ENCODE data around the gene C2CD3.
"Not testable (repeated sequence)": the region's sequence is repeated elsewhere in the genome, so short reads cannot be mapped to it uniquely, and the experiment has no call there.

Gene C2CD3

DNA sequence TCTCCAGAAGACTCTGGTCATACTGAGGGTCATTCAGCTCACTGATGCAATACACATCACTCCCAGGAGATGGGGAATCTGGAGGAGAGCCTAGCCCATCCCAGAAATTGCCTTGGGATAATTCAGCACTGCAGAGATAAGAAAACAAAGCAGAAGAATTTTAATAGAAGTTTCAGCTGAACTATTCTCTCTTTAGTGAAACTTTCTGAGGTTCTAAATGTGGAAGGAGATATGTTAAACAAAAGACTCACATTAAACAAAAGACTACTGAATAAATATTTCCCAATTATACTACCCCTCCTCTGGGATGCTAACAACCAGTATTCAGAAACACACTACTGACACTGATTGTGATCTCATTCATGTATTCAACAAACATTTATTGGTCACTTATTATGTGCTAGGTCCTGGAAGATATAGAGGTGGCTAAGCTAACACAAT lies 47.8 kb downstream of the C2CD3 start:
- in situ Hi-C loops (cut with MboI; ENCODE audit: low sequenced_read_pairs) = no loop called here

DNA sequence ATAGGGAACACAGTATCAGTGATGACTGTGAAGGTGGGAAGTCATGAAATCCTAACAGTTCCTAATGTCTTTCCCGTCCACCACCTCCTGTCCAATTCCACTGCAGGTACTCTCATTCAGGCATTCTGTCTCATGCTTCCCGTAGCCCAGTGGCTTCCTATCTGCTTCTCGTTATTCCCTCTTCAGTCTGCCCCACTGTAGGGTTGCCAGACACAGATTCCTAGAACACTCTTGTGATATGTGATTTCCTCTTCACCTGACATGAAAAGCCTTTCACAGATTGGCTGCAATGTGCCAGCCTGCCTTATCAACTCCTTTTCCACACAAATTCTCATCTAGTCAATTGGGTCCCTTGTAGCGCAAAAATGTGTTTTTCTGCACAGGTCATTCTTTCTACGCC lies 49.0 kb downstream of the C2CD3 start:
- in situ Hi-C loops (cut with MboI; ENCODE audit: low sequenced_read_pairs) = no loop called here

DNA sequence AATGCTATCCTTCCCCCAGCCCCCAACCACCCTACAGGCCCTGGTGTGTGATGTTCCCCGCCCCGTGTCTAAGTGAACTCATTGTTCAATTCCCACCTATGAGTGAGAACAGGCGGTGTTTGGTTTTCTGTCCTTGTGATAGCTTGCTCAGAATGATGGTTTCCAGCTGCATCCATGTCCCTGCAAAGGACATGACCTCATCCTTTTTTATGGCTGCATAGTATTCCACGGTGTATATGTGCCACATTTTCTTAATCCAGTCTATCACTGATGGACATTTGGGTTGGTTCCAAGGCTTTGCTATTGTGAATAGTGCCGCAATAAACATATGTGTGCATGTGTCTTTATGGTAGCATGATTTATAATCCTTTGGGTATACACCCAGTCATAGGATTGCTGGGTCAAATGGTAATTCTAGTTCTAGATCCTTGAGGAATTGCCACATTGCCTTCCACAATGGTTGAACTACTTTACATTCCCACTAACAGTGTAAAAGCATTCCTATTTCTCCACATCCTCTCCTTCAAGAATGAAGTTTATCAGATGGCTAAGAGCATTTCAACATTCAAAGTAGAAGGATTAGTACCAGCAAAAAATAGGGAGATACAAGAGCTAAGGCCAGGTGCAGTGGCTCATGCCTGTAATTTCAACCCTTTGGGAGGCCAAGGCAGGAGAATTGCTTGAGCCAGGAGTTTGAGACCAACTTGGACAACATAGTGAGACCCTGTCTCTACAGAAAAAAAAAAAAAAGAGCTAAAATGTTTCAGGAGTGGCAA lies 50.4 kb downstream of the C2CD3 start:
- in situ Hi-C loops (cut with MboI; ENCODE audit: low sequenced_read_pairs) = not testable (repeated sequence)

DNA sequence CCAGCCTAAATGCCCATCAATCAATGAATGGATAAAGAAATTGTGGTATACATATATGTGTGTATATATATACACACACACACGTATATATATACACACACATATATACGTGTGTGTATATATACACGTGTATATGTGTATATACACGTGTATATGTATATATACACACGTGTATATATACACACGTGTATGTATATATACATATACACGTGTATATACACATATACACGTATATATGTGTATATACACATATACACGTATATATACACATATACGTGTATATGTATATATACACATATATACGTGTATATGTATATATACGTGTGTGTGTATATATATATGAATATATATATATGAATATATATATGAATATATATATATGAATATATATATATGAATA lies 54.1 kb downstream of the C2CD3 start:
- in situ Hi-C loops (cut with MboI; ENCODE audit: low sequenced_read_pairs) = no loop called here

DNA sequence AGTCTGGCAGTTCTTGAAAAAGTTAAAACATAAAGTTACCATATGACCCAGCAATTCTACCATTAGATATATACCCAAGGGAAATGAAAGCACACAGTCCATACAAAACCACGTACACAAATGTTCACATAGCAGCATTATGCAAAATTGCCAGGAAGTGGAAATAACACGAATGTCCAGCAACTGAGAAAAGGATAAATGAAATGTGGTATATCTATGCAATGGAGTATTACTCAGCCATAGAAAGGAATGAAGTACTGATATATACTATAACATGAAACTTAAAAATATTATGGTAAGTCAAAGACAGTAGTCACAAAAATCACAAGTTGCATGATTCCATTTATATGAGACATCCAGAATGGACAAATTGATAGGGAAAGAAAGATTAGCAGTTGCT lies 57.9 kb downstream of the C2CD3 start:
- in situ Hi-C loops (cut with MboI; ENCODE audit: low sequenced_read_pairs) = no loop called here

DNA sequence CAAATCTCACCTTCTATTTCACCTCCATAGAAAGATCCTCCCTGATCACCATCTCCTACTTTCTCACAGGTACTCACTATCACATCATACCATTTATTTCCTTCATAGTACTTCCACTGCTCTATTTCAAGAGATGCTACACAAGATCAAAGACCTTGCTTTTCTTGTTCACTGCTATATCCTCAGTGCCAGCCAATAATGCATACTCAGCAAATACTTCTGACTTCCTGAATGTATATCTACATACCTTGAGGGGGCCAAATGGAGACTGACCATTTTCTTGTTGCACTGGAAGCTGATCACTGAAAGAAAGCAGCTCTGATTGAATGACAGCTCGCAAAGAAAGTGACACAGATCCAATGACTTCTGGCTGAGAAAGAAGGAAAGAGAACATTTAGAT lies 64.7 kb downstream of the C2CD3 start:
- in situ Hi-C loops (cut with MboI; ENCODE audit: low sequenced_read_pairs) = no loop called here

DNA sequence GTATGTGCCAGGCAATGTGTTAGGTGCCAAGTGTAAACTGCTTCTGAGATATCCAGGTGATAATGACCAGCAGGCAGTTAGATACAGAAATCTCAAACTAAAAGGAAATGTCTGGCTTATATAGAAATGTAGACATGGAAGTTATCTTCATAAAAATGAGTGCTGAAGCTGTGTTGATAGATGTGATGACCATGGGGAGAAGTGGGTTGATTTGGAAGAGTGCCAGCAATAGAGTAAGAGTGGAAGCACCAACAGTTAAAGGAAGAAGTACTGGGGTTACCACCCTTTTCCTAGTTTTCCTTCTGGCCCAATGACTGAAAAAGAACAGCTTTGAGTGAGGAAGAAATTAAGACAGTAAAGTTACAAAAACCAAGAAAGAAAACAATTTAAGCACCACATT lies 68.5 kb downstream of the C2CD3 start:
- in situ Hi-C loops (cut with MboI; ENCODE audit: low sequenced_read_pairs) = no loop called here

DNA sequence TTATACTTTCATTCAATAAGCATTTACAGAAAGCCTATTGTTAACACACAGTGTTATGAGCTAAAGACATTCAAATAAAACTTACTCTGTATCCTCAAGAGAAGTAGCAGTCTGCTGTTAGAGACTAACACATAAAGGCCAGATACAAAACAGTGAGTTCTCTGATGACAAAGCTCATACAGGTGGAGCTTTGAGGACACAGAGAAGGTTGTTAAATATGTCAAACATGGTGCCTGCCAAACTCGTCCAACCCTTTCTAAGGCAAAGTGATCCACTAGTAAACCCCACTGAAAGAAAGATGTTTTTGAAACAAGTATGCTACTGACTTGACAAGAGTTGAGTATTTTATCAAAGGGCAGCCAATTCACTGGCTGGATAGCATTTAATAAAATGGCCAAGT lies 70.1 kb downstream of the C2CD3 start:
- in situ Hi-C loops (cut with MboI; ENCODE audit: low sequenced_read_pairs) = no loop called here

DNA sequence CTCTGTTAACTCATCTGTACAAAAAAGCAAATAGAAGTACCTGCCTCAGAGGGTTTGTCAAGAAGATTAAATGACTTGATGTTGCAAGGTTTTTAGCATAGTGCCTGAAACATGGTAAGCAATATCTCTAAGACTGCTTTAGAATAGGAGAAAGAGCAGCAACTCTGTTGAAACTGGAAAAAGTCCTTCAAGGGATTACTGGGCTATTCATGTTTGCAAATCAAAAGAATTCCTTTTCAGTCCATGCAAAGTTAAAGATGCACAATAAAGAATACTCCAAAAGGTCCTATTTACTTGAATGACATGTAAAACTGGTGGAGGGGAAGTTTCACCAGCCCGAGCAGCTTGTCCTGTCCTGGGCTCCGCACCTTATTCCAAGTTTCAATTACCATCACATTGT lies 70.6 kb downstream of the C2CD3 start:
- in situ Hi-C loops (cut with MboI; ENCODE audit: low sequenced_read_pairs) = no loop called here

DNA sequence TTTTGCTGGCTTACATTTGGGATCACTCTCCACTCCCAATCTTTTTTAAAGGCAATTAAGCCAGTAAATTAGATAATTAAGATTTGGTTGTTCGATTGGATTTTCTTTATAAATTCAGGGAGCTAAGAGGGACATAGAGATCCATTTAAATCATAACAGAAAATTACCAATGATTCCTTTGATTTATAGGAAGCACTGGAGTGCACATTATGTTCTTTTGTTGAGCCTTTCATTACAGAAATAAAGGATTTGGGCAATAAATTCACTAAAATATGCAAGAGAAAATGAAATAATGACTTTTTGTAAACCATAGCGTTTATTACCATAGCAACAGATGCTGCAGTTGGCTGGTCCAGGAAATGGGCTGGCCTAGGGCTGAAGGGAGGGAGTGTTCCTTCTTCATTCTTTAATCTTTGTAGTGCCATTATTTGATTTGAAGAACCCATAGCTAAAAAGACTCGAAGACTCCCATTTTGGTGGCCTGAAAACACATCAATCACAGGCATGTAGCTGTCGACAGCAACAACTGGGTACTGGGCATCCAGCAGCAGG lies 73.0 kb downstream of the C2CD3 start:
- in situ Hi-C loops (cut with MboI; ENCODE audit: low sequenced_read_pairs) = no loop called here

DNA sequence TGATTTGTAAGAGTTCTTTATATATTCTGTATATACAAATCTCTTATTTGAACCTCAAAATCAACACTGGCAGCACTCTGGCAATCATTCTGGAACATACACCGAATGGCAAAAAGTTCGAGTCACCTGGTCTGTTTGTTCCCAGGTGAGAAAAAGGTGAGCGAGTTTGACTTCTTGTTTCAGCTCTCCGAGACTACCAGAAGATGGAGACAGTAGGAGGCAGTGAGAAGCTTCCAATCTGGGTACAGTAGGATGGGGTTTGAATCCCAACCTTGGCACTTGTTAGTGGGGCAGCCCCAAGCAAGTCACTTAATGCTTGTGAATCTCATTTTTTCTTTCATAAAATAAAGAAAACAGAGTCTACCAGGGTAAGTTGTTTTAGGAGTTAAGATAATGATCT lies 76.4 kb downstream of the C2CD3 start:
- in situ Hi-C loops (cut with MboI; ENCODE audit: low sequenced_read_pairs) = no loop called here

DNA sequence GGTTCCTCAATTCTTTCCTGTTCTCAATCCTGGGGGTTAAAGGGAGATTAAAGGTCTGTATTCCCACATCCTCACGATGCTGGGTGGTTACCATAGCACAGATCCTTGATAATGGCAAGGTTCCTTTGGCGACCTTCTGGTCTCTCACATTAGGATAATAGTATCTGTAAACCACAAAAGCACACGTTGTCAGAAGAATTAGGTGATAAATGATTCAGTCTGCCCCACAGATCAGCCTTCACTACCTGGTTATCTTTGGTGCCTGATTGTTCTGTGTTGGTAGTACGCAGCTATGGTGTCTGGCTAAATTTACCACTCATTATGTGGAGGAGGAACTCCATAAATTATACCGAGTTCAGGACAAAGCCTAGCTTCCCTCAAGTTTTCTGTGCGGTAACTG lies 78.4 kb downstream of the C2CD3 start:
- in situ Hi-C loops (cut with MboI; ENCODE audit: low sequenced_read_pairs) = no loop called here

DNA sequence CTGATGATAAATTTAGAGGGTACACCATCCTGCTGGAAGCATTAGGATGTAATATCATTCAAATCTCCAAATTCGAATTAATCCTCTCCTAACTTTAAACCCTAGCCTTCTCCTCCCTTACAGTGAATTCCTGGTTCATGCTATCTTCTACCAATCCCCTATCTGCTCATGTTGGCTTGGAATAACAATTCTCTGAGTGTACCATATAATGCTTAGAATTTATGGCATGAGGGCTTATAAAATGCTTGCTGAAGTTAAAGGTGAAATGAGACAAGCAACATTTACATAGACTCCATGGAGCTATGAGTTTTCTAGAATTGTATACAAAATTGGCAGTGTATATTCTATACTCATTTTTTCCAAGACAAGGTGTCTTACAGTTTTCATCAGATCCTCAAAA lies 79.3 kb downstream of the C2CD3 start:
- in situ Hi-C loops (cut with MboI; ENCODE audit: low sequenced_read_pairs) = no loop called here

DNA sequence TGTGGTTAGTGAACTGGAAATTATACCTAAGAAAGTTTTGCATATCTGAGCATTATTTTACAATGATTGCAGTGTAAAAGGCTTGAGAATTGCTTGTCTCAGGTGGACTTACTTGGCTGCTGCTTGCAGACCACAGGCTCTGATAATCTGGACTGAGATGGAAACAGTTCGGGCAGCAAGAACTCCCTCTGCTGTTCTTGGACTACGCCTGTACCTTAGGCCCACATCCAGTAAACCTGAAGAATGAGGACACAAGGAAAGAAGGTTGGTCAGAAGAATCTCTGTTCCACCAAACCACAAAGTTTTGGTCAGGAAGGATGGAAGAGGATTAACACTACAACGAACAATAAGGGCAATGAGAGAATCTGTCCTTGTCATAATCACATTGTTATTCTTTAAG lies 80.1 kb downstream of the C2CD3 start:
- in situ Hi-C loops (cut with MboI; ENCODE audit: low sequenced_read_pairs) = no loop called here

DNA sequence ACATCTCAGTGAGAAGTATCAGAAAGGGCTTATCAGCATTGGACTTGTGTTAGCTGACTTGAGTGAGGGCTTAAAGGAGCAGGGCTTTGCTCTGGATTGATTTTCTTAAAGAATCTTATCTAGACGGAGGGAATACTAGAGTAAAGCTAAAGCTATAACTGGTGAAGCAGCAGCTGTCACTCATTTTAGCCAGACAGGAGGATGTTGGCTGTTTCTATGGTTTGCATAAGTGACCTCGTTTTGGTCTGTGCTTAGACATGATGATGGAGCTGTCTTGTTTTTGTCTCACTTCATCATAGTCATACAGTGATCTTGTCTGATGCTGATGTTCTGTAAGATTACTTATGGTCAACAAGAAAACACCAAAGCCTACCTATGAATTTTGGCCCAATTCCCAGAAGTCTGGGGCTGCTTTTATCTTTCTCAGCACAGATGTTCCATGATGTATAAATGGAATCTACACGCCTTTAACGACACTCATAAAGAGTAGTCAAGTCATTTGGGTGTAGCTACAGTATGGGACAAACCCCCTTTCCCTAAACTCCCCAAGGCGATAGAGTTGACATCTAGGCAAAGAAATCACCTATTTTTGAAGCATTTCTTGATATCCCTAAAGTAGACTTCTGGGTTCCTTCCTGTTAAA lies 84.4 kb downstream of the C2CD3 start:
- in situ Hi-C loops (cut with MboI; ENCODE audit: low sequenced_read_pairs) = no loop called here

DNA sequence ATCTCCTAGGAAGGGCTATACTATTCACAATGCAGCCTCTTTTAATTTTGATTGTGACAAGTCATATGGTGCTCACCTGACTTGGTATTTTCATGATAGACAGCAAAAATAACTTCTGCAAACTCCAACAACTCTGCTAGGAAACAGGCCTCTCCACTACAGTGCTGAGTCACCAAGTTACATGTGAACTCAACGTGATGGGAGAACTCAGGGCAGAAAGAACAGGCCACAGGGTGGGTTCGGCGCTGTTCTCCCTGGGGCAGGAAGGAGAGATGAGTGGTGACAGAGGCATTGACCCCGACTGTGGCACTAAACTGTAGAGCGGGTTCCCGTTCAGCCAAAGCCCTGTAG lies 85.3 kb downstream of the C2CD3 start:
- in situ Hi-C loops (cut with MboI; ENCODE audit: low sequenced_read_pairs) = no loop called here

DNA sequence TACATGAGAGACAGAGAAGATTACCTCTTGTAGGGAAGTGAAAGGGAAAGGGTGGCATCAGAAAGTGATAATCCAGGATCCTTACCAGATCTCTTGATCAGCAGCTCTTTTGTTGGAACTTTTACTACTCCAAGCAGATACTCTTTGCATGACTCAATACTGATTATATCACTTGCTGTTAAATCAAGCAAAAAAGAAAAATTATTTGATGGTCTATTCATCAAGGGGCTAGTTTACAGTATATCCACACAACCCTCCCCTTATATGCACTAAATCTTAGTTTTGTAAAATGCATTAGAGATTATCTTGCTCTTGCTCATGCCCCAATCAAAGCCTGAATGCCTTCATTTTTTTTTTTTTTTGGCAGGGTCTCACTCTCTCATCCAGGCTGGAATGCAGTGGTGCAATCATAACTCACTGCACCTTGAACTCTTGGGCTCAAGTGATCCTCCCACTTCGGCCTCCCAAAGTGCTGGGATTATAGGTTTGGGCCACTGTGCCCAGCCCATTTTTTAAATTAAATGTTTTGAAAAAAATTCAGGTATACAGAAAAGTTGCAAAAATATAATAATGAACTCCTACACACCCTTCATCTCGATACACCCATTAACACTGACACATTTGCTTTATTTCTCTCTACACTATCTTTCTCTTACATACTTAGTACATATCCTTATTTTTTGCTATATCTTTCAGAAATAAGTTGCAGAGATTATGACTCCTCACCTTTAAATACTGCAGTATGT lies 85.8 kb downstream of the C2CD3 start:
- in situ Hi-C loops (cut with MboI; ENCODE audit: low sequenced_read_pairs) = no loop called here

DNA sequence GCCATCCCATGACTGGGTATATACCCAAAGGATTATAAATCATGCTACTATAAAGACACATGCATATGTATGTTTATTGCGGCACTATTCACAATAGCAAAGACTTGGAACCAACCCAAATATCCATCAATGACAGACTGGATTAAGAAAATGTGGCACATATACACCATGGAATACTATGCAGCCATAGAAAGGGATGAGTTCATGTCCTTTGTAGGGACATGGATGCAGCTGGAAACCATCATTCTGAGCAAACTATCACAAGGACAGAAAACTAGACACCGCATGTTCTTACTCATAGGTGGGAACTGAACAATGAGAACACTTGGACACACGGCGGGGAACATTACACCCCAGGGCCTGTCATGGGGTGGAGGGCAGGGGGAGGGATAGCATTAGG lies 86.9 kb downstream of the C2CD3 start:
- in situ Hi-C loops (cut with MboI; ENCODE audit: low sequenced_read_pairs) = not testable (repeated sequence)

DNA sequence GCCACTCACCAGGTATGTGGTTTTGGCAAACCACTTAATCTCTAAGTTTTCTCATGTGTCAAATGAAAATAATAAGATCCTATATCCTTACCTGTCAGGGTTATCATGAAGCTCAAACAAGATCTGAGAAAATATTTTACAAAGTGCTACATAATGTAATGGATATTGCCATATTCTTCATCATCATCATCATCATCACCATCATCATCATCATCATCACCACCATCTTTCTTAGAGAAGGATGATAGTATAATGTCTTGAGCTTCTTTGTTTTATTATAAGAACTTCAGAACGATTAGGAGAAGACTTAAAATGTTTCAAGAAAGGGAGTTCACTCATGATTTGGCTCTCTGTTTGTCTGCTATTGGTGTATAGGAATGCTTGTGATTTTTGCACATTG lies 89.4 kb downstream of the C2CD3 start:
- in situ Hi-C loops (cut with MboI; ENCODE audit: low sequenced_read_pairs) = no loop called here

DNA sequence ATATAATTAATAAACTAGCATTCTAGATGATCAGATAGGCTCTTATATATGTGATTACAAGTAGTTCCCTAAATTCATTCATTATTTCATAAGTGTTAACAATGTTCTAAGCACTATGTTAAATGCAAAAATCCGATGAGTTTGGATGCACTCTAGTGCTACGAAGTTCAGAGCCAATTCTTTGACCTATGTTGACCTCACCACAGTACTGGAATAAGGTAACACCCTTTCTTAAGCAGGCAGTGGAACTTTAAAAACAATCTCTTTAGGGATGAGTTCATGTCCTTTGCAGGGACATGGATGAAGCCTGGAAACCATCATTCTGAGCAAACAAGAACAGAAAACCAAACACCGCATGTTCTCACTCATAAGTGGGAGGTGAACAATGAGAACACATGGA lies 93.6 kb downstream of the C2CD3 start:
- in situ Hi-C loops (cut with MboI; ENCODE audit: low sequenced_read_pairs) = no loop called here

DNA sequence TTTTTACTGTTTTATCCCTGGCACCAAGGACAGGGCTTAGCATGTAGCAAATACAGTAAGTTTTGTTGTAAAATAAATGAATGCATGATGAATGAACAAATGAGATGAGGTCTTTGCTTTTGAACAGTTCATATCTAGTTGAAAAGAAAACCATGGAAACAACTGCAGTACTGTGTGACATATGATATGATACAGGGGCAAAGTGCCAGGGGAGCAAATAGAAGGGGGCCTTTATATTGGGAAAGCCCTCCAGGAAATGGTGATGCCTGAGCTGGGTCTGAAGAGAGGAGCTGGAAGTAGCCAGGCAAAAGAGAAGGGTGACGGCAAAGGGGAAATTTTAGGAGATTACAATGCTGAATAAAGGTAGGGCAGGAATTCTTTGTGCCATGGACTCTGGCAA lies 98.1 kb downstream of the C2CD3 start:
- in situ Hi-C loops (cut with MboI; ENCODE audit: low sequenced_read_pairs) = no loop called here

DNA sequence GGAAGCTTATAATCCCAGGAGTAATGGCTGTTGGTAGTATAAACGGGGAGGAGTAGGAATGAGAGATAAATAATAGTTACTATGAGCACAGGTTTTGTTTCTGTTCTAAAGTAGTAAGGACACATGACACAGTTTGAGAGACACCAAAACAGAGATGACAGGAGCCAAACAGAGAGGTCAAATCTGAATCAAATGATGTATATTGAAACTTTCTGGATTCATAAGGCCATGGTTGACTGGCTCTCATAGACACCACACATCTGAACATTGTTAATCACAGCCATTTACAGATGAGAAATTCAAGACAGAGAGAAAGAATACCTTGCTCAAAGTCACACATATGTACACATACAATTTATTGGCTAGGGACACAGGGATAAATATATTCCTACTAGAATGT lies 98.5 kb downstream of the C2CD3 start:
- in situ Hi-C loops (cut with MboI; ENCODE audit: low sequenced_read_pairs) = no loop called here
